SK-N-DZ (cell line): Measurements from ENCODE around the gene BOLA3. TPM values are rescaled to one million over a fixed set of nuclear protein-coding genes. Genes with fewer than 3 reads are reported as not detected.
A peak's percentile ranks its signal among the peaks of the same experiment; 100 is the strongest.
"Not testable (repeated sequence)": the region's sequence is repeated elsewhere in the genome, so short reads cannot be mapped to it uniquely, and the experiment has no call there.

ENCODE experiments used
- DNase-seq: peaks from one replicate; pipeline ENCODE4 v3.0.0-alpha.2; 2015; ENCODE audit warnings: low spot score
- polyA plus RNA-seq, 2 experiments: library from polyadenylated mRNA; depleted of rRNA; stranded (reverse); fragments of >200 nt; gene quantifications; 2 replicates each; pipeline ENCODE4 v1.2.3, GENCODE V29; 2014

The BOLA3 gene, protein sequence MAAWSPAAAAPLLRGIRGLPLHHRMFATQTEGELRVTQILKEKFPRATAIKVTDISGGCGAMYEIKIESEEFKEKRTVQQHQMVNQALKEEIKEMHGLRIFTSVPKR
- polyA plus RNA-seq (2014; cell fraction: cytosol; rRNA removed): 87.8 and 89.7 TPM in 2 replicates
- 43.4 and 51.8 TPM in 2 replicates for polyA plus RNA-seq (2014; cell fraction: nucleus; rRNA removed)

DNA sequence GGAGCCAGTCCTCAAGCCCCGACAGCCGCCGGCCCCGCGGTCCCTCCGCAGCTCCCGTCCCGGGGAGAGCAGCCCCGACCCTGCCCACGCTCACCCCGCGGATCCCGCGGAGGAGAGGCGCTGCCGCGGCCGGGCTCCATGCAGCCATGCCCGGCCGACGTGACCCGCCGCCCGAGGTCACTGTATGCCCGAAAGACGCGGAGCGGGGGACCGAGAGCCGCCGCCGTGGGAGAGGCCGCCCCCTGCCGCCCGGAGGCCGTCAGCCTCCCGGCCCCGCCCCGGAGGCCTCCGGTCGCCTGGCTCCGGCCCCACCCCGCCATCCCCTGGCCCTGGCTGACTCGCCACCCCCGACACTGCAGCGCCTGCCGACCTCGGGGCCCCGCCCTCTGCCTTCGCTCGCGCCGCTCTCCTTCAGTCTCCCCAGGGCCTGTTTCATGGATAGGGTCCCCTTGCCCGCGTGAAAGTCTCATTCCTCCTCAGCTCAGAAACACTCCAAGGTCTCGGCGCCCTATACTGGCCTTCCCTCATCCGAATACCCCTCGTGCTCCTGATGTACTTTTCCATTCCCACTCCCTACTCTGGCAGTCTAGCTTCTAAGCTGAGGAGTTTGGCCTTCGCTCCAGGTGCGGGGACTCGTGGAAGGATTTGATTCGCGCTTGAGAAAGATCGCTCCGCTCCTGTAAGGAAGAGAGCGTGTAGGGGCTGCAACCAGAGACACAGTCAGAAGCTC, at the start of gene BOLA3:
Gene BOLA3, minus strand, starts transcription at position 186 of the 730 bp plus-strand sequence. Its CDS starts 38 bp downstream, at position 148.
- peak; percentile 80 for DNase-seq

GRCh38 chr2:74197049-74197448, 49.3 kb upstream of the BOLA3 start:
- no peak for DNase-seq

DNA sequence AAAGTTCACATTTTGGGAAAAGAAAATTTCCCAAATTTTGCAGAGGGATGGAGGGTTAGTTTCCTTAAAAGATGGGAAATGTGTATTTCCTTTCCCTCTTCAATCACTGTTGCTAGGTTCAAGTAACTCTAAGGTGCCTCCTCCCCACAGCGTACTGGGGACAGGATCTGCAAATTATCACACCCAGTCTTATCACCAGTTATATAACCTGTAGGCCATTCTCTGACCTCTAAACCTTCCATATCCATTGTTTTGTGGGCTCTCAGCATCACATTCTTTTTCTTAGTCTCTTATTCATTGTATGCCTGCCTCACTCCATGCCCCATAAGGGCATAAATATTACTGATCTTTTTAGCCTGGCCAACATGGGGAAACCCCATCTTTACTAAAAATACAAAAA, 47.1 kb upstream of the BOLA3 start:
- DNase-seq: no peak

DNA sequence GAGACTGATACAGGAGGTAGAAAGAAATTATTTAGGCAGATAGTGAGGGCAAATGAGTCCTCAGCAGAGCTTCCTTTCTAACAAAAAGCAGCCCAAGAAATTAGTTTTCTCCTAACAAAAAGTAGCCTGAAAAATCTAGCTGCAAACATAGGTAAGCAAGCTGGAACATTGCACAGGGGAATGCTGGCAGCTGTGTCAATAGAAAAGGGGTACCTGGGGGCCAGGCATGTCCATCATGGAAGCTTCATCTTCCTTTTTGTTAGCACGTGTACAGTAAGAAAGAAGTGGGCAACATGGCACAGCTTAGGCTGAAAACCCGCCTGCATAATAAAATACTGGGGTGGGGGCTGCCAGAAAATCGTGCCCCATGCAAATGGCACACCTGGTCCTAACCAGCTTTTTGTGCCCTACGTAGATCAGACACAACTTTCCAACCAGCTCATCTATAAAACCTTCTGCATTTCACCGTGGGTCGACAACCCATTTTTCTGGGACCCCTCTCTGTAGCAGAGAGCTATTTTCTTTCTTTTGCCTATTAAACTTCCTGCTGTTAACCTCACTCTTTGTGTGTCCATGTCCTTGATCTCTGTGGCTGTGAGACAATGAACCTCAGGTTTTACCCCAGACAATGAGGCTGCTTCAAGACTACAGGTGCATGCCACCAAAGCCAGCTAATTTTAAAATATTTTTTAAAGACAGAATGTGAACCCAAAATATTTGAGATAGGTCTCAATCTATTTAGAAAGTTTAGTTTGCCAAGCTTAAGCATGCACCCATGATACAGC, 44.1 kb upstream of the BOLA3 start:
- no peak for DNase-seq

GRCh38 chr2:74188696-74189095, 41.0 kb upstream of the BOLA3 start:
- no peak for DNase-seq

GRCh38 chr2:74188018-74188601, 40.4 kb upstream of the BOLA3 start:
- no peak for DNase-seq

GRCh38 chr2:74186706-74187105, 39.0 kb upstream of the BOLA3 start:
- not testable (repeated sequence) for DNase-seq

DNA sequence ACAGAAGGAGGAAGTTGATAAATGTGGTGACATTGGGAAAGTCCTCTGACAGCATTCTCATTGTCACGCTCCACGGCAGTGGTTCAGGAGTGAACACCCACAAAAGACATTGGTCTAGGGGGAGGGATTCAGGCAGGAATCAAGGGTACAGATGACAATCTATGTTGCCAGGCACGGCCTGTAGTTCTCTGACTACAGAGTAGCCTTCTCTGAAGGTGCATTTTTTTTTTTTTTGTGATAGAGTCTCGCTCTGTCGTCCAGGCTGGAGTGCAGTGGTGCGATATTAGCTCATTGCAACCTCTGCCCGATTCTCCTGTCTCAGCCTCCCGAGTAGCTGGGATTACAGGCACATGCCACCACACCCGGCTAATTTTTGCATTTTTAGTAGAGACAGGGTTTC, 38.3 kb upstream of the BOLA3 start:
- DNase-seq: no peak

DNA sequence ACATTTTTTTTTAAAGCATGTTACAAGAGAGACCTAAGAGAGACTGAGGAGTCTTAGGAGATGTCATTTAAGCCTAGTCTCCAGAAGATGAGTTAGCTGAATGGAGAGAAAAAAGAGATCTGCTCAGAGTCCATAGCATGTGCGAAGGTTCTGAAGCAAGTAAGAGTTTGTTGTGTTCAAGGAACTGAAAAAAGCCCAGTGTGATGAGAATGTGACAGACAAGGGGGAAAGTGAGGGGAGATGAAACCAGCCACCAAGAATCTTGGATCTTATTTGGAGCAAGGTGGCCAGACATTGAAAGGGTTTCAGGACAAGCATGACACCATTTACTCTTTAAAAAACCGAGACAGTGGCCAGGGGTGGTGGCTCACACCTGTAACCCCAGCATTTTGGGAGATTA, 36.2 kb upstream of the BOLA3 start:
- DNase-seq: no peak

DNA sequence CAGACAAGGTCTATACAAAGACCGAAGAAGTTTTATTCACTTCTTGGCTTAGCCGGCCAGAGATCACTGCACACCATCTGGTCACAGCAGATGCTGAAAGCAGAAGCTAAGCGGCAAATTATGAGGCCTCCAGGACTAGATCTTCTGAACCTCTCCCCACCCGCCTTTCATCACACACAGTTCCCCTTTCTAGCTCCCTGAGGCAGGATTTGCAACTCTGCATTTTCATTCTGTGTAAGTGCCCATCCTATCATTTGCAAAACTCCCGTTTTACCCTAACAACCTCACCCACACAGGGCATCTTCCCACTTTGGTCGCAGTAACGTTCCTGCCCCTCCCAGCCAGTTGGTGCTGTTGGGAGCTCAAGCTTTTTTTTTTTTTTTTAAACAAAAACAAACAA, 34.0 kb upstream of the BOLA3 start:
- peak; percentile 67 for DNase-seq

- no peak for DNase-seq
Measured at GRCh38 chr2:74179063-74179865, 31.6 kb upstream of the BOLA3 start.

GRCh38 chr2:74178211-74179062, 30.7 kb upstream of the BOLA3 start, which contains the start of gene MOB1A:
Gene MOB1A (minus strand): TSS chr2:74178879. CDS start chr2:74178674, 205 bp downstream.
- DNase-seq: peak; percentile 98

DNA sequence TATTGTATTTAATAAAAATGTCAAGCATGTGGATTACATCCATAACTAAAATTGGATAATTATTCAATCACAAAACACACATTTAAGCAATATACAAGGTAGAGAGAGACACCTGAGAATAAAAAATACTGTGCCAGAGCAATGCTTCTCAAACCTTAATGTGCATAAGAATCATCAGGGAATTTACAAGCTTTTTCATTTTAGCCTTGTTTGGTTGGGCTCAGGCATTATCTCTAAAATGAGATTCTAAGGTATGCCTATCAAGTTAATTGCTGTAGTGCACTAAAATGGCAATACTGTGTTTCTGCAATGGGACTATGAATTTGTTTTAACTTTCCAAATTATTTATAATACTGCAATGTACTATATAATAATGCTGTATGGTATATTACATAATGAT, 30.0 kb upstream of the BOLA3 start:
- DNase-seq: no peak

DNA sequence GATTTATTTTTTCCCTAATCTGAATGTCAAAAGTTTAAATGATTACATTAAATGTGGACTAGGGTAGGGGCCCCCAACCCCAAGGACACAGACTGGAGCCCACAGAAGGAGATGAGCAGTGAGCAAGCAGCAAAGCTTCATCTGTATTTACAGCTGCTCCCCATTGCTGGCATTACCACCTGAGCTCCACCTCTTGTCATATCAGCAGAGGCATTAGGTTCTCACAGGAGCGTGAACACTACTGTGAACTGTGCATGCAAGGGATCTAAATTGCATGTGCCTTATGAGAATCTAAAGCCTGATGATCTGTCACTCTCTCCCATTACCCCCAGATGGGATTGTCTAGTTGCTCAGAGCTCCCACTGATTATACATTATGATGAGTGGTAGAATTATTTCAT, 27.2 kb upstream of the BOLA3 start:
- DNase-seq: no peak

- no peak for DNase-seq
Measured at GRCh38 chr2:74168739-74169138, 21.0 kb upstream of the BOLA3 start.

DNA sequence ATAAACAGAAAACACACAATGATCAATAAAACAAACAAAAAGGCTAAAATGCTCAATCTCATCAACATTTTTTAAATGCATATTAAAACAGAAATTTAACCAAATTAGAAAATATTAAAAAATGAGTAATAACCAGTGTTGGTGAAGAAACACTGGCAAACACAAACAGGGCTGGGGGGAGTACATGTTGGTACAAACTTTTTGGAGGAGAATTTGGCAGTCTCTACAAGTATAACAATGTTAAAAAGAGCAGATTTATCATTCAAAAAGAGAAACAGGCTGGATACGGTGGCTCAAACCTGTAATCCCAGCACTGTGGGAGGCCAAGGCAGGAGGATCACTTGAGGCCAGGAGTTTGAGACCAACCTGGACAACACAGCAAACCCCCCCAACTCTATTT, 17.0 kb upstream of the BOLA3 start:
- no peak for DNase-seq

GRCh38 chr2:74162951-74163350, 15.2 kb upstream of the BOLA3 start:
- DNase-seq: no peak

- no peak for DNase-seq
Measured at GRCh38 chr2:74155830-74156229, 8.1 kb upstream of the BOLA3 start.

DNA sequence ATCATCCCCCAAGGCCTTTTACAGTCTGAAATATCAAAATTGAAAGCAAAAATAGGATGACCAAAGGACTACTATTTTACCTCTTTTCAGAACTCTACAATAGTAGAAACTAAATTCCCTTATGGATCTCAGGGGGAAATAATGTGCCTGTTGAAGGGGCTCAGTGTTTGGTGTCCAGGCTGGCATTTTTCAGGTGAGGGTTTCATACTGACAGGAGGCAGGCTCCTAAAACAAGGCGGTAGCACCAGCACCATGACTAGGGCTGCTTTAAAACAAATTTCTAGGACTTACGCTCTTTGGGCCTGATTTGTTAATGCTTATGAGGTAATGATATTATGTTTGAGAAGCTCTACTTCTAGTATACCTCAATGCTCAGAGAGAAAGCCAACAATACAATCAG, 5.2 kb upstream of the BOLA3 start:
- no peak for DNase-seq

DNA sequence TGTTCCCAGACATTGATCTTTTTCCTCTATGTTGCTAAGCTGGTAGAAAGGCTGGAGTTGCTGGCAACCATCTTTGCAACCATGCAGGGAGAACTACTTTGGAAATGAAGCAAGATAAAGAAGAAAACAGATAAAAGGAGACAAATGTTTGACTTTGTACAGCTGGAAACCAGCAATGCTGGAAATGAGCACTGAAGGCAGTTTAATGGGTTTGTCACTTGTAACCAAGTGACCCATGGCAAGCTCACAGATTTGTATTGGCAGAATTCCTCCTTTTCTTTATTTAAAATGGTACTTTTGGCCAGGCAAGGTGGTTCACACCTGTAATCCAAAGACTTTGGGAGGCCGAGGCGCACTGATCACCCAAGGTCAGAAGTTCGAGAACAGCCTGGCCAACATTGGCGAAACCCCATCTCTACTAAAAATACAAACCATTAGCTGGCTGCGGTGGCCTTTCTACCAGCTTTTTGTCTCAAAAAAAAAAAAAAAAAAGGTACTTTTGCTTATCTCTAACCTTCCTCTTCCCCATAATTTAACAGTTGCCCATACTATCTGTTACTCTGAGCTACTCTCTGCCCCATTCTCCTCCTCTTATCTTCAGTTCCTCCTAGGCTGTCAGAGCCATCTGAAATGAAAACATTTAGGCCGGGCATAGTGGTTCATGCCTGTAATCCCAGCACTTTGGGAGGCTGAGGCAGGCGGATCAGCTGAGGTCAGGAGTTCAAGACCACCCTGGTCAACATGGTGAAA, 2.0 kb upstream of the BOLA3 start:
- no peak for DNase-seq
